HepG2 (cell line): ENCODE measurements around the gene BCL6.

ENCODE experiments used
- HNF4G ChIP-seq, 2 experiments: sonication (generic) in 1 of 2; formaldehyde crosslinking in 1 of 2; IDR thresholded peaks; 2 replicates each; pipeline versions ENCODE4 v1.4.0 to v1.6.1; 2011 to 2020; ENCODE audit warnings: borderline replicate concordance in 2 of 2, low read depth in 2 of 2, mild to moderate bottlenecking in 2 of 2, low read length in 1 of 2, missing genetic modification reagents in 1 of 2, moderate library complexity in 1 of 2
- REST ChIP-seq, 2 experiments: IDR thresholded peaks; 2 replicates each; pipeline ENCODE4 v1.6.1; 2011 to 2012; ENCODE audit warnings: low read length in 2 of 2, borderline replicate concordance in 1 of 2, low read depth in 1 of 2, mild to moderate bottlenecking in 1 of 2, moderate library complexity in 1 of 2

- no peak for TF ChIP-seq REST (IDR thresholded peaks at IDR 0.05; ENCODE audit: borderline replicate concordance in 1 of 2, low read depth in 1 of 2, low read length in 2 of 2)
- TF ChIP-seq HNF4G (IDR thresholded peaks at IDR 0.05; ENCODE audit: borderline replicate concordance, low read depth, low read length): no peak
- TF ChIP-seq HNF4G (CRISPR knock-in tag; IDR thresholded peaks at IDR 0.05; ENCODE audit: borderline replicate concordance, low read depth): no peak
Observed at GRCh38 chr3:187696021-187696420, 49.2 kb downstream of the BCL6 start.
